Tibial nerve (tissue), 4 donors: Measurements from ENCODE around the gene UFSP1. TPM values are rescaled to one million over a fixed set of nuclear protein-coding genes. Genes with fewer than 3 reads are reported as not detected.

ENCODE experiments used
- DNase-seq, 2 donors: peaks; one replicate each; pipeline ENCODE4 v3.0.0-alpha.2; 2019; ENCODE audit warnings: low spot score in 2 of 2
- H3K27ac ChIP-seq, 4 donors: fragments of 200-600 bp; sonication (generic) in 3 of 4; one replicate each; pipeline ENCODE4 v1.5.1; 2017 to 2019; ENCODE audit warnings: mild to moderate bottlenecking in 1 of 4
- H3K27me3 ChIP-seq, 2 donors: fragments of 200-600 bp; sonication (generic) in 1 of 2; one replicate each; pipeline versions ENCODE4 v1.5.1 to v1.6.0; 2017 to 2019
- H3K36me3 ChIP-seq, 3 donors: fragments of 200-600 bp; sonication (generic); one replicate each; pipeline ENCODE4 v1.5.1; 2018 to 2019
- H3K4me1 ChIP-seq, 4 donors: fragments of 200-600 bp; sonication (generic) in 3 of 4; one replicate each; pipeline ENCODE4 v1.5.1; 2017 to 2019
- H3K4me3 ChIP-seq, 4 donors: fragments of 200-600 bp; sonication (generic) in 3 of 4; one replicate each; pipeline ENCODE4 v1.5.1; 2017 to 2019; ENCODE audit warnings: mild to moderate bottlenecking in 1 of 4, moderate library complexity in 1 of 4
- H3K9me3 ChIP-seq, 4 donors: fragments of 200-600 bp; sonication (generic) in 3 of 4; one replicate each; pipeline ENCODE4 v1.5.1; 2017 to 2019
- EP300 ChIP-seq, 2 donors: sonication (generic); formaldehyde crosslinking; IDR thresholded peaks; one replicate each; pipeline ENCODE4 v1.6.1; 2017; ENCODE audit warnings: antibody characterized with exemption in 2 of 2, mild to moderate bottlenecking in 1 of 2
- POLR2A ChIP-seq, 2 donors: fragments of 450-650 bp; IDR thresholded peaks; one replicate each; pipeline ENCODE4 v1.6.1; 2017; ENCODE audit warnings: antibody characterized with exemption in 2 of 2, mild to moderate bottlenecking in 2 of 2, moderate library complexity in 2 of 2
- WGBS, 2 donors: methylation state at CpG; one replicate each; pipeline ENCODE4 v1.1.5; 2018; 5-methylcytosine and 5-hydroxymethylcytosine counted together
- total RNA-seq, 4 donors: library from RNA; depleted of rRNA; stranded (reverse); fragments of >200 nt; gene quantifications; one replicate each; pipeline ENCODE4 v1.1.0, GENCODE V29; 2016
- TF ChIP-seq, protein P1 (sequence below), 5 experiments: fragments of 200-600 bp in 3 of 5; fragments of 450-650 bp in 2 of 5; sonication (generic) in 3 of 5; IDR thresholded peaks; one replicate each; pipeline ENCODE4 v1.5.1; 2016 to 2019; ENCODE audit warnings: antibody characterized with exemption in 5 of 5, mild to moderate bottlenecking in 3 of 5, moderate library complexity in 2 of 5

The UFSP1 gene
- total RNA-seq, 4 donors from 2014 or later = 2.8 to 13.3 (median 5.0) TPM

DNA sequence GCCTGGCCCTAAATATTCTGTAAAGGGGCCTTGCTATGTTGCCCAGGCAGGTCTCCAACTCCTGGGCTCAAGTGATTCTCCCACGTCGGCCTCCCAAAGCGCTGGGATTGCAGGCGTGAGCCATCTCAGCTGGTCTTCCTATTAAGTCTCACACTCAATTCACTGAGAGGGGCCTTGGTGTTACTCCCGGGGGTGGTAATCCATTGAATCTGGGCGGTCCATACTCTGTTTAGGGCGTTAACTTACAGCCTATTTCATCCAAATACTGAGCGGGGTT lies 15.3 kb downstream of the UFSP1 start:
- peak overlapping the region; percentile 84 to 98 (median 95) for H3K27ac ChIP-seq
- no peaks in the 10 kb centered on the region for H3K9me3 ChIP-seq
- H3K36me3 ChIP-seq = peaks cover 0 to 59% (median 0%) of the 10 kb centered on the region in 3 donors
- no peaks in the 10 kb centered on the region for H3K27me3 ChIP-seq
- H3K4me1 ChIP-seq = peaks cover 0 to 54% (median 26%) of the 10 kb centered on the region in 4 donors
- 47 to 48% methylated on average over 8 of the region's 8 CpGs for WGBS, 2 donors
- TF ChIP-seq EP300 (IDR thresholded peaks at IDR 0.05) (no peak), POLR2A (IDR thresholded peaks at IDR 0.05) (no peak)
- TF ChIP-seq, protein P1, sequence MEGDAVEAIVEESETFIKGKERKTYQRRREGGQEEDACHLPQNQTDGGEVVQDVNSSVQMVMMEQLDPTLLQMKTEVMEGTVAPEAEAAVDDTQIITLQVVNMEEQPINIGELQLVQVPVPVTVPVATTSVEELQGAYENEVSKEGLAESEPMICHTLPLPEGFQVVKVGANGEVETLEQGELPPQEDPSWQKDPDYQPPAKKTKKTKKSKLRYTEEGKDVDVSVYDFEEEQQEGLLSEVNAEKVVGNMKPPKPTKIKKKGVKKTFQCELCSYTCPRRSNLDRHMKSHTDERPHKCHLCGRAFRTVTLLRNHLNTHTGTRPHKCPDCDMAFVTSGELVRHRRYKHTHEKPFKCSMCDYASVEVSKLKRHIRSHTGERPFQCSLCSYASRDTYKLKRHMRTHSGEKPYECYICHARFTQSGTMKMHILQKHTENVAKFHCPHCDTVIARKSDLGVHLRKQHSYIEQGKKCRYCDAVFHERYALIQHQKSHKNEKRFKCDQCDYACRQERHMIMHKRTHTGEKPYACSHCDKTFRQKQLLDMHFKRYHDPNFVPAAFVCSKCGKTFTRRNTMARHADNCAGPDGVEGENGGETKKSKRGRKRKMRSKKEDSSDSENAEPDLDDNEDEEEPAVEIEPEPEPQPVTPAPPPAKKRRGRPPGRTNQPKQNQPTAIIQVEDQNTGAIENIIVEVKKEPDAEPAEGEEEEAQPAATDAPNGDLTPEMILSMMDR (IDR thresholded peaks at IDR 0.05) = no peak
- DNase-seq = no peak
- peak overlapping the region; percentile 49 to 97 (median 88) for H3K4me3 ChIP-seq

DNA sequence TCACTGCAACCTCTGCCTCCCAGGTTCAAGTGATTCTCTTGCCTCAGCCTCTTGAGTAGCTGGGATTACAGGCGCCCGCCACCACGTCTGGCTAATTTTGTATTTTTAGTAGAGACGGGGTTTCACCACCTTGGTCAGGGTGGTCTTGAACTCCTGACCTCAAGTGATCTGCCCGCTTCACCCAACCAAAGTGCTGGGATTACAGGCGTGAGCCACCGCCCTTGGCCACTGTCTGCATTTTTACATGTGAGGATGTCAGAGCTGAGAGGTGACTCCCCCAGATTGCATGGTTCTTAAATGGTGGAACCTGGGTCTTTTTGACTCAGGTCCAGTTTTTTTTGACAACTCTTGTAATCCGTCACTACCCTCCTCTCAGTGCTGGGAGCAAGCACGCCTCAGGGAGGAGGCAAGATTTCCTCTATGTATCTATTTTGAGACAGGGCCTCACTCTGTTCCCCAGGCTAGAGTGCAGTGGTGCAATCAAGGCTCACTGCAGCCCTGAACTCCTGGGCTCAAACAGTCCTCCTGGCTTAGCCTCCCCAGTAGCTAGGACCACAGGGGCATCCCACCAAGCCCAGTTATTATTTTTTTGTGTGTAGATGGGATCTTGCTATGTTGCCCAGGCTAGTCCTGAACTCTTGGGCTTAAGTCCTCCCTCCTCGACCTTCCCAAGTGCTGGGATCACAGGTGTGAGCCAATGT lies 15.8 kb downstream of the UFSP1 start:
- 88 to 92% methylated on average over 10 of the region's 10 CpGs for WGBS, 2 donors
- H3K36me3 ChIP-seq = peaks cover 0 to 59% (median 0%) of the 10 kb centered on the region in 3 donors
- H3K27me3 ChIP-seq = no peaks in the 10 kb centered on the region
- peaks cover 0 to 54% (median 31%) of the 10 kb centered on the region in 4 donors for H3K4me1 ChIP-seq
- H3K27ac ChIP-seq = peak overlapping the region in 3 of 4 donors; percentile 95 to 98 (median 95)
- DNase-seq = no peak
- TF ChIP-seq, protein P1 (IDR thresholded peaks at IDR 0.05) = no peak
- no peak for TF ChIP-seq POLR2A (IDR thresholded peaks at IDR 0.05)
- H3K4me3 ChIP-seq = peak overlapping the region in 3 of 4 donors; percentile 49 to 97 (median 85)
- no peaks in the 10 kb centered on the region for H3K9me3 ChIP-seq

DNA sequence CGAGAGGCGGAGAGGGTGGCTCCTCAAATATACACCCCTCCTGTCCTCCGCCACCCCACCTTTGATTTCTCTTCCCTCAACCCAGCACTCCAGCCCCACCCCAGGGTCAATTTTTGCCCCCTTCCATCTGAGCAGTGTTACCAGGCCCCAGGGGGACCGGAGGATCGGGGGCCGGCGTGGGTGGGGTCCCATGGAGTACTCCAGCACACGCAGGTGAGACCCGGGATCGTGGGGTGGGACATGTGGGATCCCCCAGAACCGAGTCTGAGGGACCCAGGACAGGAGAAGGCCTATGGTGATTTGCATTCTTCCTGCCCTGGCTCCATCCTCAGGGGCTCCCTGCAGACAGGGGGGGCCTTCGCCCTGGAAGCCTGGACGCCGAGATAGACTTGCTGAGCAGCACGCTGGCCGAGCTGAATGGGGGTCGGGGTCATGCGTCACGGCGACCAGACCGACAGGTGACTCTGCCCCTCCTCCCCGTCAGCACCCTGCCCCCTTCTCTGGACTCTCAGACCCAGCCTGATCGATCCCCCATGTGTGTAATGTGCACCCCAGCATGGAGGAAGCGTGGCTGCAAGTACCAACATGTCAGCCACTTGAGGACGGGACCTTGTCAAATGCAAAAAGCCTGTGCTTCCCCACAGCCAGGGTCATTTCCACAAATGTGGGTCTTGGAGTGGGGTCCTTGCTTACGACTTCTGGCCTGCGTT lies 21.6 kb downstream of the UFSP1 start:
- DNase-seq = no peak
- TF ChIP-seq POLR2A (IDR thresholded peaks at IDR 0.05) = no peak
- no peak for TF ChIP-seq EP300 (IDR thresholded peaks at IDR 0.05)
- TF ChIP-seq, protein P1 (IDR thresholded peaks at IDR 0.05) = no peak
- Histone ChIP-seq H3K9me3 (no peaks in the 10 kb centered on the region), H3K4me3 (peak overlapping the region; percentile 68 to 89 (median 84)), H3K27ac (peak overlapping the region; percentile 96 to 99 (median 98)), H3K4me1 (peaks cover 0 to 48% (median 30%) of the 10 kb centered on the region in 4 donors), H3K36me3 (peaks cover 0 to 57% (median 0%) of the 10 kb centered on the region in 3 donors), H3K27me3 (no peaks in the 10 kb centered on the region)
- 9 to 18% methylated on average over 17 to 21 of the region's 27 CpGs for WGBS, 2 donors

DNA sequence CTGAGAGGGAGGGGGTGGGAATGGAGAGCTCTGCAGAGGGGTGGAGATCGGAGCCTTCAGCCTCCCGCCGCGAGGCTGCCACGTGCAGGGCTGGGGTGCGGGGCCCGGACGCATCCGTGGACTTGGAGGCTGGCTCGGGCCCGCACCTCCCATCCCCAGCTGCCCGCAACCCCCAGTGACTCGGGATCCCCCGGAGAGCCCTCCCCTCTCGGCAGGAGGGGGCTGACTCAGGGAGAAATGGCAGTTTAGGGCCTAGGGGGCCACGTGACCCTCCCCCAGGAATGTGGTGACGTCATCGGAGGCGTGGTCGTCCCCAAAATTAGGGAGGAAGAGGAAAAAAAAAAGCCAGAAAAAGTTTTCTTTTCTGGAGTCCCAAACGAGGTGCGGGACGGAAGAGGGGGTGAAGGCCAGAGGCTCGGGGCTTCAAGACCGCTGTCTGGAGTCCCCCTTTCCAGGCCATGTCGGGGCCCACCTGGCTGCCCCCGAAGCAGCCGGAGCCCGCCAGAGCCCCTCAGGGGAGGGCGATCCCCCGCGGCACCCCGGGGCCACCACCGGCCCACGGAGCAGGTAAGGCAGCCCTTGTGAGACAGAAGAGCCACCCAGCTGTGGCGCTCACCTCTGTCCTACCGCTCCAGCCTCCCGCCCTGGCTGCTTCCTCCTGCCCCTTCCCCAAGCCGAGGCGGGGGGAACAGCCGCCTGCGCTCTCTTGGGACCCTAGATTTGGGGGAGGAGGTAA lies 22.3 kb downstream of the UFSP1 start, which contains the start of gene TRIP6:
TSS of gene TRIP6 (plus strand) at position 348 of the 736 bp plus-strand sequence. CDS start at position 459, 111 bp downstream.
- 1% methylated on average over 35 to 42 of the region's 42 CpGs for WGBS, 2 donors
- TF ChIP-seq, protein P1 (IDR thresholded peaks at IDR 0.05) = peak in 1 of 5 experiments; percentile 17
- TF ChIP-seq EP300 (IDR thresholded peaks at IDR 0.05) (peak; percentile 84 to 91), POLR2A (IDR thresholded peaks at IDR 0.05) (peak in 1 of 2 donors; percentile 54)
- peak within 1 kb of the TSS; percentile 68 to 89 (median 84) for H3K4me3 ChIP-seq
- no peaks in the 10 kb centered on the region for H3K27me3 ChIP-seq
- H3K36me3 ChIP-seq = peaks cover 0 to 56% (median 0%) of the 10 kb centered on the region in 3 donors
- peak; percentile 89 to 95 for DNase-seq
- H3K27ac ChIP-seq = peak within 1 kb of the TSS; percentile 96 to 99 (median 98)
- peaks cover 0 to 48% (median 30%) of the 10 kb centered on the region in 4 donors for H3K4me1 ChIP-seq
- H3K9me3 ChIP-seq = no peaks in the 10 kb centered on the region
